WTC11 (cell line): ENCODE measurements around the gene ZNF827.

ENCODE experiments used
- ATF6 ChIP-seq: sonication (generic); formaldehyde crosslinking; IDR thresholded peaks from 2 replicates; pipeline ENCODE4 v1.8.1; 2023; ENCODE audit warnings: mild to moderate bottlenecking, missing genetic modification reagents
- CTCF ChIP-seq: fragments of 200-600 bp; IDR thresholded peaks from 2 replicates; pipeline ENCODE4 v1.8.0; 2022; ENCODE audit warnings: antibody characterized with exemption
- ESRRA ChIP-seq: sonication (generic); formaldehyde crosslinking; IDR thresholded peaks from 2 replicates; pipeline ENCODE4 v1.8.1; 2022; ENCODE audit warnings: mild to moderate bottlenecking, missing genetic modification reagents, borderline replicate concordance
- FOXK1 ChIP-seq: sonication (generic); formaldehyde crosslinking; IDR thresholded peaks from 2 replicates; pipeline ENCODE4 v1.8.0; 2022; ENCODE audit warnings: mild to moderate bottlenecking, moderate library complexity, missing genetic modification reagents
- USF1 ChIP-seq: sonication (generic); formaldehyde crosslinking; IDR thresholded peaks from 2 replicates; pipeline ENCODE4 v1.8.0; 2022; ENCODE audit warnings: mild to moderate bottlenecking, missing genetic modification reagents

DNA sequence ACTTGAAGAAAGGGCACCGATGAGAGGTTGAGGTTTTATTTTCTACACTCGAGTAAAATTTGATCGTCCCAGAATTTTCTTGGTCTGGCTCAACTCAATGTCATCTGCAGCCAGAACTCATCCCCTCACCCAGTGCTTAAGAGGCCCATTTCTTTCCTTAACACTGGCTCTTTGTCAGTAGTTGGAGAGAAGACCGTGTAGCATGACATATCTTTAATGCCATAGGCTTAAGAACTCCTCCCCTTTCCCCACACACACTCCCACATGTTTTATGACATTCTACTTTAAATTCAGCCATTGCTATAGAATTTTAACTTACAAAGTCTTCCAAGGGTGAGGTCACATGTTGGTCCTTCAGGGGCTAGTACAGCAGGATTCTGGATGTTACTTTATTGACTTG, 44.2 kb upstream of the ZNF827 start:
- no peak for TF ChIP-seq ESRRA (CRISPR knock-in tag)
- TF ChIP-seq FOXK1: no peak
- TF ChIP-seq CTCF: no peak
- TF ChIP-seq ATF6: no peak
- no peak for TF ChIP-seq USF1 (CRISPR knock-in tag)
